GM18861 (cell line): ENCODE measurements around the gene EHBP1L1.

Experiments used
- ATAC-seq: cut with Tn5 transposase; IDR thresholded peaks from one replicate; pipeline ENCODE4 v1.9.1; 2021; ENCODE audit not compliant: unreplicated experiment

The EHBP1L1 gene

GRCh38 chr11:65576867-65577755 lies 1.3 kb downstream of the EHBP1L1 start:
- ATAC-seq, result no peak

- no peak for ATAC-seq
Observed at GRCh38 chr11:65577756-65578109, 1.9 kb downstream of the EHBP1L1 start.

GRCh38 chr11:65578134-65578533 lies 2.3 kb downstream of the EHBP1L1 start:
- ATAC-seq, result no peak

GRCh38 chr11:65578667-65579066 lies 2.8 kb downstream of the EHBP1L1 start:
- ATAC-seq, result no peak

GRCh38 chr11:65579291-65579690 lies 3.4 kb downstream of the EHBP1L1 start:
- no peak for ATAC-seq

- ATAC-seq, result no peak
Observed at GRCh38 chr11:65580031-65580692, 4.3 kb downstream of the EHBP1L1 start.

- no peak for ATAC-seq
Observed at GRCh38 chr11:65580756-65581155, 4.9 kb downstream of the EHBP1L1 start.

- ATAC-seq, result no peak
Observed at GRCh38 chr11:65581928-65582327, 6.1 kb downstream of the EHBP1L1 start.

- ATAC-seq, result no peak
Observed at GRCh38 chr11:65583589-65583988, 7.7 kb downstream of the EHBP1L1 start.

GRCh38 chr11:65584106-65584505 lies 8.3 kb downstream of the EHBP1L1 start:
- no peak for ATAC-seq

GRCh38 chr11:65584723-65585171 lies 8.9 kb downstream of the EHBP1L1 start:
- no peak for ATAC-seq

- no peak for ATAC-seq
Observed at GRCh38 chr11:65585396-65586246, 9.8 kb downstream of the EHBP1L1 start.

- no peak for ATAC-seq
Observed at GRCh38 chr11:65586247-65586630, 10.4 kb downstream of the EHBP1L1 start.

GRCh38 chr11:65586676-65587075 lies 10.8 kb downstream of the EHBP1L1 start:
- no peak for ATAC-seq

- peak; percentile 69 for ATAC-seq
Observed at GRCh38 chr11:65588199-65589054, 12.6 kb downstream of the EHBP1L1 start.

- ATAC-seq, result no peak
Observed at GRCh38 chr11:65589444-65590239, 13.8 kb downstream of the EHBP1L1 start.

GRCh38 chr11:65590240-65590738 lies 14.4 kb downstream of the EHBP1L1 start:
- no peak for ATAC-seq

- ATAC-seq, result no peak
Observed at GRCh38 chr11:65591939-65592857, 16.3 kb downstream of the EHBP1L1 start.
